ENCODE results near the gene BAIAP2L2. TPM values are rescaled to one million over a fixed set of nuclear protein-coding genes. Genes with fewer than 3 reads are reported as not detected.

The BAIAP2L2 gene
- total RNA-seq, 1 donor from 2014 or later, result 1.1 TPM

DNA sequence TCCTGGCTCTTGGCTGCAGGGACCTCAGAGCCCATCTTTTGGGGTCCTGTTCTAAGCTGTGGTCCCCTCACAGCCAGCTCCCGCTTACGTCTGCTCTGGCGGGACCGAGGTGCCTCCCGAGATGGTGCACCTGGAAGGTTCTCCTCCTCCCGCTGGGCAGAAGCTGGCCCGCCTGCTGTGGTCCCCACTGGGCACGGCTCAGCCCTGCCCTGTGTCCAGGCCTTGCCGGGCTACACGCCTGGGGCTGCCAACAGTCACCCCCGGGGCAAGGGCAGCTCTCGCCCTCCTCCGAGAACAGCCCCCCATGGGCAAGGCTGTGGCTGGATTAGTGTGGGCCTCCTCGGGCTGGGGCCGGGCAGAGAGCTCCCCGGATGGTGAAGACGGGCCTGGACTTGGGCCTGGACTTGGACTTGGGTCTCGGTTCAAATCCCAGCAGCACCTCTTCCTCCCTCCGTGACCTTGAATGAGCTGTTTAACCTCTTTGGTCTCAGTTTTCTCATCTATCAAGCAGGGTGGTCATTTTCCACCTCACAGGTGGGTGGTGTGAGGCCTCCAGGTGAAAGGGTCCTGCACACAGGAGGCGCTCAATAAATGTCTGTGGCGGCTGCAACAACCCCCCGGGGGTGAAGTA, 998 bp downstream of the BAIAP2L2 start:
- ATAC-seq (no peak), DNase-seq (ENCODE audit: low spot score) (no peak)

DNA sequence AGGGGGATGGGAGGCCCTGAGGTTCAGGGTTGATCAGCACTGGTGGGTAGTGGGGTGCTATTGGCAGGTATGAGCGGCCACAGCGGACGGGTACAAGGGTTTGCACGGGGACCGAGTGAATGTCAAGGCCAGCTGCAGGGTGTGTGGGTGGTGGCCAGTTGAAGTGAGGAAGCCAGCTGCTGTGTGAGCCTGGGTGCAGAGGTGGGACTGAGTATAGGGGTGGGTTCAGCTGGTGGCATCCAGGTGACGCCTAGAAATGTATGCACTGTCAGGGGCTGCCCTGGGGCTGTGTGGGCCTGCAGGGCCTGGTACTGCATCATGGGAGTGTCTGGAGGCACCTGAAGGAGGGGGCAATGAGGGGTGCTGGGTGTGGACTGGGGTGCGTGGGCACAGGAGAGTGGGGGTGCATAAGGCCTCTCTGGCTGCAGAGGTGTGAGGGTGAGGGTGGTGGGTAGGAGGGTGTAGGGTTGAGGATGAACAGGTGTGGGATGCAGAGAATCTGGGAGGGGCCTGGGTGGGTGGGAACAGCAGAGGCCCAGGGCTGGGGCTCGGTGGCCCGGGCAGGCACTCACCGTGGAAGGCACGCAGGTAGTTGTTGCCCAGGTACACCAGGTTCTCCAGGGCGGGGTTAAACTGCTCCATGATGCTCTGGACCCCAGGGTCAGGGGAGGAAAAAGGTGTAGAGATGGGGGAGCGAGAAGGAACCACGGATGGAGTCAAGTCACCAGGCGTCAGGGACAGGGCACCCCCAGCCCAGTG, 1.7 kb downstream of the BAIAP2L2 start:
- DNase-seq (ENCODE audit: low spot score) (no peak), ATAC-seq (peak; percentile 3)

- ATAC-seq (peak; percentile 88), DNase-seq (ENCODE audit: low spot score) (peak; percentile 86)
These were observed 2.6 kb downstream of the BAIAP2L2 start for GRCh38 chr22:38107692-38108515.

GRCh38 chr22:38106814-38107578, 3.5 kb downstream of the BAIAP2L2 start:
- no peak for DNase-seq (ENCODE audit: low spot score)
- peak; percentile 2 for ATAC-seq

GRCh38 chr22:38104084-38104483, 6.4 kb downstream of the BAIAP2L2 start:
- ATAC-seq (no peak), DNase-seq (ENCODE audit: low spot score) (no peak)

DNA sequence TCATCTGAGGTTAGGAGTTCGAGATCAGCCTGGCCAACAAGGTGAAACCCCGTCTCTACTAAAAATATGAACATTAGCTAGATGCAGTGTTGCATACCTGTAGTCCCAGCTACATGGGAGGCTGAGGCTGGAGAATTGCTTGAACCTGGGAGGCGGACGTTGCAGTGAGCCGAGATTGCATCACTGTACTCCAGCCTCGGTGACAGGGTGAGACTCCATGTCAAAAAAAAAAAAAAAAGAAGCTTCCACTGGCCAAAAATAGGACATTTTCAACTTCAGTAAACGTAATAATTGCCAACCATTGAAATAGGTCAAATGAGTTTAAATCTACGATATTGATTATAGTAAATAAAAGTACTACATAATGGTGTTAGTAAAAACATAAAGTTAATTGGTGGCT, 6.8 kb downstream of the BAIAP2L2 start:
- ATAC-seq (no peak), DNase-seq (ENCODE audit: low spot score) (no peak)

DNA sequence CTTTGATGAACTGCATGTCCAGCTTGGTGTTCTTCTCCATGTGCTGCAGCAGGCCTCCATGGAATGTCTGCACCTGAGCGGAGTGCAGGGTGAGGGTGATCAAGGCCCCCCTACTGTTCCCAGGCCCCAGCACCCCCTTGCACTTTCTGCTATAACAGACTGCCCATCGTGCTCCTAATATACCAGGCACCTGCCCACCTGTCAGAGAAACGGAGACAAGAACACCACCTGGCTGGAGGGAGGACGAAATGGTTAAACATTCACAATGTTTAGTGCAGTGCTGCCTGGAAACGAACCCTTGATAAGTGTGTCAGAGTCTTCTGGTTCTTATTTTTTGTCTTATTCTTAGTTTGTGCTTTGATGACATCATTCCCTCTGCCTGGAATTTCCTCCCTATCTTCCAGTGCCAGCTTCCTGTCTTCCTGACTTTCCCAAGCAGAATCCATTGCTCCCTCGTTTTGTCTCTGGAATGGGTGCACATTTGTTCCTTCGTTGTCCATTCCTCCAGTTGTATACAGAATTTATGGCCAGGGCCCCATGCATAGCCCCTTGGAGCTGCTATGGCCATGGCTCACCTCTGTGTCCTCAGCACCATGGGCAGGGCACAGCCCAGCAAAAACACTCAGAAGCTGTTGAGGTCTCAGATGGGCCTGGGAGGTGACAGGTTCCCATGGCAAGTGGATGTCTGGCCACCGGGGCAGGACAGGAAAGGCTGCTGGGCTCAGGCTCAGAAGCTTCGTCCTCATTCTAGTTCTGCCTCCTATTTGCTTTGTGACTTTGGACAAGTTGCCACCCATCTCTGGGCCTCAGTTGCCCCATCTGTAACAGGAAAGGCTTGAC, 11.9 kb downstream of the BAIAP2L2 start:
- DNase-seq (ENCODE audit: low spot score), result no peak

GRCh38 chr22:38097557-38098409, 12.7 kb downstream of the BAIAP2L2 start:
- DNase-seq (ENCODE audit: low spot score) (no peak), ATAC-seq (no peak)

More for the DNA sequence above, 11.9 kb downstream of the BAIAP2L2 start:
- no peak for ATAC-seq

- ATAC-seq (no peak), DNase-seq (ENCODE audit: low spot score) (no peak)
These were observed 13.4 kb downstream of the BAIAP2L2 start for GRCh38 chr22:38097058-38097457.

DNA sequence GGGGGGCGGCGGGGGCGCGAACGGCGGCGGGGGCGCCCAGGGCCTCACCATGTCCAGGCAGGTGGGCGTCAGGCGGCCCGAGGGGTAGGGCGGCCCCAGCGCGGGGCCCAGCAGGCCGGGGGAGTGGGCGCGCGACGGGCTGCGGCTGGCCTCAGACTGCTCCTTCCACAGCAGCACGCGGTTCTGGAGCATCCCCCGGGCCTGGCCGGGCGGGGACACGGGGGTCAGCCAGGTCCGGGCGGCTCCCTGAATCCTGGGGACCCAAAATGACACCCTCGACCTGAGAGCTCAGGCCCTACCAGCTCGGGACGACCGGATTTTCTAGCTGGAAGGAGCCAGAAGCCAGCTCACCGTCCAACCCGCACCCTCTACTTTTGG, 21.0 kb downstream of the BAIAP2L2 start:
- no peak for ATAC-seq
- no peak for DNase-seq (ENCODE audit: low spot score)

DNA sequence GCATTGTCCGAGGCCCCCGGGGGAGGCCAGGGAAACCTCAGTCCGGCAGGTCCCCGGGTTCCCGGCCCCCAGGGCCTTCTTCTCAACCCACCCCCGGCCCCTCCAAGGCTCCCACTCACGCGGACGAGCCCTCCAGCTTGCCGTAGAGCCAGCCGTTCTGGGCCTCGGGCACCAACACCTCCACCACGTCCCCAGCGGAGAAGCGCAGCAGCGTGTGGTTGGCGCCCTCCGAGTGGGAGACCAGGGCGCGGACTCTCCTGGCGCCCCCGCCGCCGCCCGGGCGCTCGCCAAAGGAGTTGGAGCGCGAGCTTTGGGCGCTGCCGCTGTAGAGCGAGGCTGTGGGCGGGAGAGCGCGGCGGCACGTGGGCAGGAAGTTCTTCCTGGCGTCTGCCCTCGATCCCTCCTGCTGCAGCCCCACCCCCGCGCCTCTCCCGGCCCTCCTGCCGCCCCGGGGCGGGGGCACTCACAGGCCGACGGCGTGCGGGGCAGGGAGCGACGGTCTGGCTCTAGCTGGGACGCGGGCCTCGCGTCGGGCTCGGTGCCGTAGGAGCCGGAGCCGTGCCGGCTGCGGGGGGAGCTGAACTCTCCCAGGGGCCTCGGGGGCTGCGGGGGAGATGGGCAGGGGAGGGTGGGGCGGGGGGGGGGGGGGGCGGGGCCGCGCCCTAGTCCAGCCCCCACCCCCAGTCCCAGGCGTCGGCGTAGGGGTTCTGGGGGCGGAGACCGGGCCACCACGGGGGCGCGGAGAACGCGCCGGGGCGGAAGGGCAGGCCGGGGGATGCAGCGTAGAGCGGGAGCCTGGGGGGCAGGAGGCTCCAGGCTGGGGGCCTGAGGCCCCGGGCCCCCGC, 21.6 kb downstream of the BAIAP2L2 start:
- ATAC-seq (no peak), DNase-seq (ENCODE audit: low spot score) (no peak)

- no peak for DNase-seq (ENCODE audit: low spot score)
These were observed 22.6 kb downstream of the BAIAP2L2 start for GRCh38 chr22:38087855-38088254.

GRCh38 chr22:38086942-38087341, 23.5 kb downstream of the BAIAP2L2 start:
- ATAC-seq (no peak), DNase-seq (ENCODE audit: low spot score) (no peak)

More at GRCh38 chr22:38087855-38088254, 22.6 kb downstream of the BAIAP2L2 start:
- ATAC-seq, result no peak

- DNase-seq (ENCODE audit: low spot score) (no peak), ATAC-seq (no peak)
These were observed 24.3 kb downstream of the BAIAP2L2 start for GRCh38 chr22:38086001-38086845.

DNA sequence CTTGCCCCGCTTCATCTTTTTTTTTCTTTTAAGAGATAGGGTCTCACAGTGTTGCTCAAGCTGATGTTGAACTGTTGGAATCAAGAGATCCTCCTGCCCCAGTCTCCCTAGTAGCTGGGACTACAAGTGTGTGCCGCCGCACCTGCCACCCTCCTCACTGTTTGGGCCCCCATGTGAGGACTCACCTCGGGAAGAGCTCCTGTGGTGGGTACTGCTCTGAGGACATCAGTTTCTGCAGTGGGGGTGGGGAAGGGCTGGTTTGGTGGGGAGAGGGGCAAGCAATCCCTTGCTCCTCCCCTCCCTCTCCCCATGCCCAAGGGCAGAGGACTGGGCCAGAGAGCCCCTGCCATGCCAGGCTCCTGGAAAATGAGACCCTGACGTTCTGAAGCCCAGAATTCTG, 25.0 kb downstream of the BAIAP2L2 start:
- ATAC-seq (no peak), DNase-seq (ENCODE audit: low spot score) (no peak)

DNA sequence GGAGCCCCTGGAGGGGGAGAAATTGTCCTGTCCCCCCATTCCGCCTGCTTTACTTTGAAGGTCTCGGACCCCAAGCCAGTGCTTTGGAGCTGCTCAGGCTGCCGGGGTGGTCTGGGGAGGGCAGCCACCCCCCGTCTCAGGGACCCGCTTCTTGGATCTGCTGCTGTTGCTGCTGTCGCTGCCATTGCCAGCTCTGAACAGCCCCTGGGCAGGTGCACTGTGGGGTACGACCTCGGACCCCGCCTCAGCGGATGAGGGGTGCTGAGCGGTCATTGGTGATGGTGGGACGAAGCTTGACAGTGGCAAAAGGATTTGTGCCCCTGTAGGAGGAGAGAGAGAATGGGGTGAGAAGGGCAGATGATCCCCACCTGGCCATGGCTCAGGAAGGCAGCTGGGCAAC, 25.4 kb downstream of the BAIAP2L2 start:
- no peak for DNase-seq (ENCODE audit: low spot score)
- no peak for ATAC-seq

DNA sequence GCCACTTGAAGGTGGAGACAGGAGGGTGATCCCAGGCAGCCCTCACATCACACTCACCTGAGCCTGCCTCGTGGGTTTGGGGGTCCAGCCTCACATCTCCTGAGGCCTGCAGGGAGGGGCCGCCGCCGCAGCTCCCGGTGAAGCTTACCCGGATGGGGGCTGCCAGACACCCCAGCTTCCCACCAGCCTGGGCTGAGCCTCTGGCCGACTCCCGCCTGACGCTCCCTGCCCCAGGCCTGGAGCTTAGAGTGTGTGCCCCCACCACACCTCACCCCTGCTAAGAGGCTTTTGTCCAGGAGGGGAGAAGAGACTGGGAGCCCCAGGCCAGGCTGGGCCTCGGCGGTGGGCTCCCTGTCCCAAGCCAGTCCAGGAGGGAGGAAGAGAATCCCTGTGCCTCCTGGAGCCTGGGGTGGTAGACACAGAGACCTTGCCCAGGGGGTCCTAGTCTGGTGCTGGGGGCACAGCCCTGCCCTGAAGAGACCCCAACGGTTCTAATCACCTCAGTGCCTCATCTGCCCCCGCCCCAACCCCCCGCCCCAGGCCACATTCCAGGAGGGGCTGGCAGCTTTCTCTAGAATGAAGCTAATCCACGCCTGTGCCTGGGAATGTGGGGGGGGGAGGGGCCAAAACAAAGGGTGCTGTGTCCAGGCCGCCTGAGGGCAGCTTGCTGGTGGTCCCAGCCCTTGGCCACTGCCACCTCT, 26.4 kb downstream of the BAIAP2L2 start, which contains the start of gene SLC16A8:
SLC16A8 (minus strand) TSS at position 254 of the 701 bp plus-strand sequence. CDS start 1,311 bp downstream, outside the sequence.
- no peak for ATAC-seq
- DNase-seq (ENCODE audit: low spot score), result no peak
